GM21360 (cell line): ENCODE results near the gene TOR1AIP2.

ENCODE experiments used
- ATAC-seq: cut with Tn5 transposase; IDR thresholded peaks from one replicate; pipeline ENCODE4 v1.9.1; 2021; ENCODE audit warnings: mild to moderate bottlenecking, moderate library complexity; ENCODE audit not compliant: unreplicated experiment

The TOR1AIP2 gene

GRCh38 chr1:179877586-179878265, at the start of gene TOR1AIP2:
Gene TOR1AIP2 (minus strand): TSS chr1:179877803. CDS start chr1:179852665, 25,138 bp downstream.
- peak; percentile 67 for ATAC-seq

GRCh38 chr1:179926850-179927205, 49.2 kb upstream of the TOR1AIP2 start:
- ATAC-seq, result no peak

GRCh38 chr1:179925922-179926849, 48.6 kb upstream of the TOR1AIP2 start:
- no peak for ATAC-seq

GRCh38 chr1:179925302-179925701, 47.7 kb upstream of the TOR1AIP2 start:
- no peak for ATAC-seq

GRCh38 chr1:179924268-179924667, 46.7 kb upstream of the TOR1AIP2 start:
- no peak for ATAC-seq

GRCh38 chr1:179923029-179923428, 45.4 kb upstream of the TOR1AIP2 start:
- no peak for ATAC-seq

- no peak for ATAC-seq
These were observed 44.6 kb upstream of the TOR1AIP2 start for GRCh38 chr1:179921981-179922872.

GRCh38 chr1:179921472-179921871, 43.9 kb upstream of the TOR1AIP2 start:
- ATAC-seq, result no peak

GRCh38 chr1:179917601-179918429, 40.2 kb upstream of the TOR1AIP2 start:
- ATAC-seq, result no peak

- ATAC-seq, result no peak
These were observed 34.2 kb upstream of the TOR1AIP2 start for GRCh38 chr1:179911812-179912211.

GRCh38 chr1:179910934-179911333, 33.3 kb upstream of the TOR1AIP2 start:
- ATAC-seq, result no peak

GRCh38 chr1:179889589-179889988, 12.0 kb upstream of the TOR1AIP2 start:
- ATAC-seq, result no peak

- no peak for ATAC-seq
These were observed 10.5 kb upstream of the TOR1AIP2 start for GRCh38 chr1:179888071-179888470.

- no peak for ATAC-seq
These were observed 6.1 kb upstream of the TOR1AIP2 start for GRCh38 chr1:179883745-179884138.

GRCh38 chr1:179883040-179883744, 5.6 kb upstream of the TOR1AIP2 start:
- ATAC-seq, result no peak

- peak; percentile 67 for ATAC-seq
These were observed 4.8 kb upstream of the TOR1AIP2 start, which contains the start of gene TOR1AIP1 for GRCh38 chr1:179882253-179883039. Gene TOR1AIP1 (plus strand): TSS chr1:179882285. CDS start chr1:179882503, 218 bp downstream.

- ATAC-seq, result peak; percentile 0
These were observed 4.1 kb upstream of the TOR1AIP2 start for GRCh38 chr1:179881642-179882252.

GRCh38 chr1:179879797-179880196, 2.2 kb upstream of the TOR1AIP2 start:
- no peak for ATAC-seq
